Body of pancreas (tissue), 4 donors: Measurements from ENCODE around the gene TMEM150C. TPM values are rescaled to one million over a fixed set of nuclear protein-coding genes. Genes with fewer than 3 reads are reported as not detected.
"Not testable (repeated sequence)": the region's sequence is repeated elsewhere in the genome, so short reads cannot be mapped to it uniquely, and the experiment has no call there.

ENCODE experiments used
- ATAC-seq: fragments of 150-250 bp; one replicate; pipeline ENCODE4 v1.9.1; 2016
- DNase-seq, 4 donors: peaks; one replicate each; pipeline ENCODE4 v3.0.0-alpha.2; 2019
- H3K27ac ChIP-seq, 4 donors: fragments of 200-600 bp; sonication (generic); 1 replicate in 3 of 4; 2 replicates in 1 of 4; pipeline versions ENCODE4 v1.5.1 to v1.6.1; 2016 to 2019; ENCODE audit warnings: mild to moderate bottlenecking in 1 of 4, mixed read lengths in 1 of 4, moderate library complexity in 1 of 4
- H3K27me3 ChIP-seq, 2 donors: fragments of 200-600 bp; sonication (generic); one replicate each; pipeline ENCODE4 v1.6.0; 2016; ENCODE audit warnings: mild to moderate bottlenecking in 1 of 2
- H3K36me3 ChIP-seq, 2 donors: fragments of 200-600 bp; sonication (generic); replicated peaks in 1 of 2; 2 replicates each; pipeline ENCODE4 v1.5.1; 2016; ENCODE audit warnings: low read depth in 2 of 2; ENCODE audit not compliant: insufficient read depth in 1 of 2
- H3K4me1 ChIP-seq: fragments of 200-600 bp; sonication (generic); one replicate; pipeline ENCODE4 v1.6.0; 2016
- H3K4me3 ChIP-seq, 2 donors: fragments of 200-600 bp; sonication (generic); 1 replicate in 1 of 2; 2 replicates in 1 of 2; pipeline ENCODE4 v1.5.1; 2016 to 2019
- H3K9me3 ChIP-seq, 3 donors: fragments of 200-600 bp; sonication (generic); 1 replicate in 2 of 3; 2 replicates in 1 of 3; pipeline ENCODE4 v1.5.1; 2016
- POLR2A ChIP-seq, 3 donors: fragments of 450-650 bp; IDR thresholded peaks; one replicate each; pipeline ENCODE4 v1.6.1; 2016; ENCODE audit warnings: antibody characterized with exemption in 3 of 3, mild to moderate bottlenecking in 2 of 3
- WGBS, 2 donors: methylation state at CpG; one replicate each; pipeline ENCODE4 v1.1.5; 2017; 5-methylcytosine and 5-hydroxymethylcytosine counted together
- intact Hi-C: fragments of 100-400 bp; cut with DNase I; formaldehyde crosslinking; loops from one replicate; pipeline ENCODE4 v1.15.1; 2023
- total RNA-seq, 2 donors: library from RNA; depleted of rRNA; stranded (reverse); fragments of >200 nt; gene quantifications; one replicate each; pipeline ENCODE4 v1.1.0, GENCODE V29; 2016
- TF ChIP-seq, protein P1 (sequence below), 7 experiments: fragments of 450-650 bp in 4 of 7; fragments of 200-600 bp in 3 of 7; sonication (generic) in 3 of 7; IDR thresholded peaks; one replicate each; pipeline ENCODE4 v1.5.1; 2016 to 2019; ENCODE audit warnings: antibody characterized with exemption in 7 of 7

Gene TMEM150C
- total RNA-seq, 2 donors from 2014 or later, result 5.2 to 5.6 TPM

DNA sequence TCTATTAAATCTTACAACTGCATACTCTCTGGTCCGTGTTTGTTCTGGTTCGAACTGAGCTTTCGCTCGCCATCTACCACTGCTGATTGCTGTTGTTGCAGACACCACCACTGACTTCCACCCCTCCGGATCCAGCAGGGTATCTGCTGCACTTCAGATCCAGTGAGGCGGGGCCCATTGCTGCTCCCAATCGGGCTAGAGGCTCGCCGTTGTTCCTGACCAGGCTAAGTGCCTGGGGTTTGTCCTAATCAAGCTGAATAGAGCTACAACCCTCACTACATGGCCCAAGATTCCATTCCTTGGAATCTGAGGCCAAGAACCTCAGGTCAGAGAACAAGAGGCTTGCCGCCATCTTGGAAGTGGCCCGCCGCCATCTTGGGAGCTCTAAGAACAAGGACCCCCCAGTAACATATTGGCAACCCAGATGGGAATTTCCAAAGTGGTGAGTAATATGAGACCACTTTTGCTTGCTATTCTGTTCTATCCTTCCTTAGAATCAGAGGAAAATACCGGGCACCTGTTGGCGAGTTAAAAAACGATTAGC, 88.1 kb downstream of the TMEM150C start:
- no peak overlapping the region for H3K27ac ChIP-seq
- 96 to 98% methylated on average over 15 of the region's 15 CpGs for WGBS, 2 donors
- TF ChIP-seq, protein P1, sequence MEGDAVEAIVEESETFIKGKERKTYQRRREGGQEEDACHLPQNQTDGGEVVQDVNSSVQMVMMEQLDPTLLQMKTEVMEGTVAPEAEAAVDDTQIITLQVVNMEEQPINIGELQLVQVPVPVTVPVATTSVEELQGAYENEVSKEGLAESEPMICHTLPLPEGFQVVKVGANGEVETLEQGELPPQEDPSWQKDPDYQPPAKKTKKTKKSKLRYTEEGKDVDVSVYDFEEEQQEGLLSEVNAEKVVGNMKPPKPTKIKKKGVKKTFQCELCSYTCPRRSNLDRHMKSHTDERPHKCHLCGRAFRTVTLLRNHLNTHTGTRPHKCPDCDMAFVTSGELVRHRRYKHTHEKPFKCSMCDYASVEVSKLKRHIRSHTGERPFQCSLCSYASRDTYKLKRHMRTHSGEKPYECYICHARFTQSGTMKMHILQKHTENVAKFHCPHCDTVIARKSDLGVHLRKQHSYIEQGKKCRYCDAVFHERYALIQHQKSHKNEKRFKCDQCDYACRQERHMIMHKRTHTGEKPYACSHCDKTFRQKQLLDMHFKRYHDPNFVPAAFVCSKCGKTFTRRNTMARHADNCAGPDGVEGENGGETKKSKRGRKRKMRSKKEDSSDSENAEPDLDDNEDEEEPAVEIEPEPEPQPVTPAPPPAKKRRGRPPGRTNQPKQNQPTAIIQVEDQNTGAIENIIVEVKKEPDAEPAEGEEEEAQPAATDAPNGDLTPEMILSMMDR (IDR thresholded peaks at IDR 0.05), result no peak

DNA sequence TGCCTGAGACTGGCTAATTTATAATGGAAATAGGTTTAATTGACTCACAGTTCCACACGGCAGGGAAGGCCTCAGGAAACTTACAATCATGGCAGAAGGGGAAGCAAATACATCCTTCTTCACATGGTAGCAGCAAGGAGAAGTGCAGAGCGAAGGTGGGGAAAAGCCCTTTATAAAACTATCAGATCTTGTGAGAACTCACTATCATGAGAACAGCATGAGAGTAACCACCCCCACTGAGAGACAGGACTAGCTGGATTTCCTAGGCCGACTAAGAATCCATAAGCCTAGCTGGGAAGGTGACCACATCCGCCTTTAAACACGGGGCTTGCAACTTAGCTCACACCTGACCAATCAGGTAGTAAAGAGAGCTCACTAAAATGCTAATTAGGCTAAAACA, 88.7 kb downstream of the TMEM150C start:
- H3K4me3 ChIP-seq, H3K27me3 ChIP-seq, DNase-seq, H3K36me3 ChIP-seq, ATAC-seq, H3K9me3 ChIP-seq, H3K4me1 ChIP-seq, intact Hi-C loops, H3K27ac ChIP-seq: not testable (repeated sequence)
- 61 to 76% methylated on average over 5 of the region's 5 CpGs for WGBS, 2 donors

More for the DNA sequence above, 88.1 kb downstream of the TMEM150C start:
- Histone ChIP-seq H3K4me1 (peaks cover 11% of the 10 kb centered on the region), H3K27me3 (no peaks in the 10 kb centered on the region), H3K4me3 (no peak overlapping the region), H3K36me3 (no peaks in the 10 kb centered on the region), H3K9me3 (no peaks in the 10 kb centered on the region)
- DNase-seq, result no peak
- no peak for ATAC-seq
- intact Hi-C loops, result no loop called here

DNA sequence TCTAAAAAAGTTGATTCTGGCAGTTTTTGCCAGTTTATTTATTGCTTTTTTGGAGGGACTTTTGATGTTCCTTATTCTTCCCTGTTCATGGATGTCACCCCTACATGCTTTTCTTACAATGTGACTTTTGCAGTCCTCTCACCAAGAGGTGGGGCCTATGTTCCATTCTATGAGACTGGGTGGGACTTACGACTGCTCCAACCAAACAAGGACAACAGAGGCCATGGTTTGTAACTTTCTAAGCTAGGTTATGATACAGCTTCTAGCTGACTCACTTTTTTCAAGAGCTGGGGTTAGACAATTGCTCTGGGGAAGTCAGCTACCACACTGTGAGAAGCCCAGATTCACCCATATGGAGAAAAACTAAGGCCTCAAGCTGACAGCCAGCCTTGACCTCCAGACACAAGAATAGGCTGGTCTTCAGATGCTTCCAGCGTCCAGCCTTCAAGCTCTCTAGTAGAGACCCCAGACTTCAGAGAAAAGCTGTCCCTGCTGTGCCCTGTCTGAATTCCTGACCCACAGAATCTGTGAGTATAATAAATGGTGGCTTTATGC, 91.9 kb downstream of the TMEM150C start:
- Histone ChIP-seq H3K27ac (no peak overlapping the region), H3K4me3 (no peak overlapping the region), H3K36me3 (no peaks in the 10 kb centered on the region), H3K9me3 (no peaks in the 10 kb centered on the region), H3K27me3 (no peaks in the 10 kb centered on the region), H3K4me1 (no peaks in the 10 kb centered on the region)
- DNase-seq, result no peak
- intact Hi-C loops, result loop anchor here (10.0 kb wide), 1 partner anchor 265 kb away; no protein-coding TSS in a partner anchor
- 57 to 76% methylated on average over 2 of the region's 2 CpGs for WGBS, 2 donors
- no peak for TF ChIP-seq POLR2A (IDR thresholded peaks at IDR 0.05)
- TF ChIP-seq, protein P1 (IDR thresholded peaks at IDR 0.05), result no peak
- ATAC-seq, result no peak

DNA sequence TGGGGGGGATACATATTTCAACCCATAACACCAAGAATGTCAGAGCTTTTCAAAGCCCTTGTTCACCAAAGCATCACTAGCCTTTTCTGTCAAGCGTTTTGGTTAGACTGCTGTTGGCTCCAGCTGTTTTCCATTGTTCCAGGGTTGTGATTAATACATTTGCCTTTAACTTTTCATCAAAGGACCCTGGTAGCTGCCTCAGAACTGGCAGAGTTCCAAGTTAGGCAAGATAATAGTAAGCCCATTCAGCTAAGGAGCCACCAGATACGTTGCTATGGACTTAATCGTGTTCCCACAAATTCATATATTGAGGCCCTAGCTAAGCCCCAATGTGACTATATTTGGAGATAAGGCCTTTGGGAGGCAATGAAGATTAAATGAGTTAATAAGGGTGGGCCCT, 94.3 kb downstream of the TMEM150C start:
- intact Hi-C loops, result loop anchor here (10.0 kb wide), 1 partner anchor 267 kb away; no protein-coding TSS in a partner anchor
- WGBS, 2 donors, result 54 to 63% methylated on average over 3 of the region's 3 CpGs
- no peaks in the 10 kb centered on the region for H3K27me3 ChIP-seq
- H3K9me3 ChIP-seq, result no peaks in the 10 kb centered on the region
- no peaks in the 10 kb centered on the region for H3K4me1 ChIP-seq
- no peak overlapping the region for H3K4me3 ChIP-seq
- TF ChIP-seq POLR2A (IDR thresholded peaks at IDR 0.05), result no peak
- TF ChIP-seq, protein P1 (IDR thresholded peaks at IDR 0.05), result no peak
- DNase-seq (no peak), ATAC-seq (no peak)
- no peaks in the 10 kb centered on the region for H3K36me3 ChIP-seq
- no peak overlapping the region for H3K27ac ChIP-seq

DNA sequence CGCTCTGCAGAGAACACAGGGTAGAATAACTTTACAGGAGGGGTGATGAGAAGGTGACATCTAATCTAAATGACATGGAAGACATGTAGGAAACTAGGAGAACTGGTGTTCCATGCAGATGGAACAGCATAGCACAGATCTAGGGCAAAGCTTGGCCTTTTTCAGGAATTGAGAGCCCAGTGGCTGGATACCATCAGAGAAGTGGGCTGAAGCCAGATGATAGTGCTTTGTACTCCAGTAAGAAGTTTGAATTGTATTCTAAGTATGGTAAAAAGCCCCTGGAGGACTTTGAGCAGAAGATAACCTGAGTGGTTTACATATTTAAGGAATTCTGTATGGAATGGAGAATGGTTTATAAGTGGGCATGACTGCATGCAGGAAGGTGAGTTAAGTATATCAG, 98.6 kb downstream of the TMEM150C start:
- intact Hi-C loops, result loop anchor here (10.0 kb wide), 1 partner anchor 272 kb away; no protein-coding TSS in a partner anchor
- Histone ChIP-seq H3K9me3 (no peaks in the 10 kb centered on the region), H3K27me3 (no peaks in the 10 kb centered on the region), H3K36me3 (peaks cover 0 to 7% of the 10 kb centered on the region in 2 donors), H3K27ac (no peak overlapping the region), H3K4me3 (no peak overlapping the region), H3K4me1 (no peaks in the 10 kb centered on the region)
- no peak for ATAC-seq
- TF ChIP-seq, protein P1 (IDR thresholded peaks at IDR 0.05), result no peak
- no peak for TF ChIP-seq POLR2A (IDR thresholded peaks at IDR 0.05)
- no peak for DNase-seq
- WGBS, 2 donors, result 95 to 100% methylated on average over 1 of the region's 1 CpG
